Astrocyte (in vitro differentiated cells and primary cell): ENCODE data around the gene TRIM50.

Source experiments
- EZH2 ChIP-seq: IDR thresholded peaks from 2 replicates; pipeline ENCODE4 v1.6.1; 2012; ENCODE audit warnings: mild to moderate bottlenecking, low read length, inconsistent platforms; ENCODE audit not compliant: insufficient read depth
- TF ChIP-seq, protein P1 (sequence below): IDR thresholded peaks from 2 replicates; pipeline ENCODE4 v1.5.1; 2011; ENCODE audit warnings: low read depth, mild to moderate bottlenecking, inconsistent platforms, low read length, moderate library complexity; ENCODE audit not compliant: insufficient read depth

GRCh38 chr7:73303546-73303945 is 24.3 kb downstream of the TRIM50 start:
- TF ChIP-seq, protein P1, sequence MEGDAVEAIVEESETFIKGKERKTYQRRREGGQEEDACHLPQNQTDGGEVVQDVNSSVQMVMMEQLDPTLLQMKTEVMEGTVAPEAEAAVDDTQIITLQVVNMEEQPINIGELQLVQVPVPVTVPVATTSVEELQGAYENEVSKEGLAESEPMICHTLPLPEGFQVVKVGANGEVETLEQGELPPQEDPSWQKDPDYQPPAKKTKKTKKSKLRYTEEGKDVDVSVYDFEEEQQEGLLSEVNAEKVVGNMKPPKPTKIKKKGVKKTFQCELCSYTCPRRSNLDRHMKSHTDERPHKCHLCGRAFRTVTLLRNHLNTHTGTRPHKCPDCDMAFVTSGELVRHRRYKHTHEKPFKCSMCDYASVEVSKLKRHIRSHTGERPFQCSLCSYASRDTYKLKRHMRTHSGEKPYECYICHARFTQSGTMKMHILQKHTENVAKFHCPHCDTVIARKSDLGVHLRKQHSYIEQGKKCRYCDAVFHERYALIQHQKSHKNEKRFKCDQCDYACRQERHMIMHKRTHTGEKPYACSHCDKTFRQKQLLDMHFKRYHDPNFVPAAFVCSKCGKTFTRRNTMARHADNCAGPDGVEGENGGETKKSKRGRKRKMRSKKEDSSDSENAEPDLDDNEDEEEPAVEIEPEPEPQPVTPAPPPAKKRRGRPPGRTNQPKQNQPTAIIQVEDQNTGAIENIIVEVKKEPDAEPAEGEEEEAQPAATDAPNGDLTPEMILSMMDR = no peak
- no peak for TF ChIP-seq EZH2
